Cerebellar nuclear complex (tissue), 1 donor: ENCODE measurements around the gene DKKL1.

Source experiments
- DNase-seq, 2 experiments: peaks; one replicate each; lab custom pipeline; 2025; lab: John Stamatoyannopoulos, UW

DKKL1 gene

DNA sequence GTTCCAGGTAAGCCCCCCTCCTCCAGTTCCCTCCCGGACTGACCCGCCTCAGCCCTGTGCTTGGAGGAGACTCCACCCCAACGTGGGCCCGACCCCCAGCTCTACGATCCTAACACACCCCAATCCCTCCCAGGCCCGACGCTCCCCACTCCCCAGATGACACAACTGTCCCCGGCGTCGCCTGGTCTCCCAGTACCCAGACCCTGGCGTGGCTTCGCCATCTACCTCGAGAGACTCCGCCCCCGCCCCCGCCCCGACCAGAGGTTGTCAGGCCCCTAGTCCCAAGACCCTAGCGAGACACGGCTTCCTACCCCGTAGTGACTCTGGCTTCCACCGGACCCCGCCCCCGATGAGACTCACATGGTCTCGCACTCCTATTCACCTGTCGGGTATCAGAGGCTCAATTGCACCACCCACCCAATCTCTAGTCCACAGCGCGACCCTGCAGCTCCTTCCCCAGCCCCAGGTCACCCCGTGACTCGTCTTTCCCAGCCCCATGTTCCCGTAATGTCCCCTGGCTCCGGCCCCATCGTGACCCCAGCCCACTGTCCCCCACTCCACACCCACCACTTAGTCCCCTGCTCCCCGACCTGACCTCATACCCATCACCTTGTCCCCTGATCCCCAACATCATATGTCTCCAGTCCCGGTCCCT lies 25.5 kb upstream of the DKKL1 start:
- DNase-seq: no peak

DNA sequence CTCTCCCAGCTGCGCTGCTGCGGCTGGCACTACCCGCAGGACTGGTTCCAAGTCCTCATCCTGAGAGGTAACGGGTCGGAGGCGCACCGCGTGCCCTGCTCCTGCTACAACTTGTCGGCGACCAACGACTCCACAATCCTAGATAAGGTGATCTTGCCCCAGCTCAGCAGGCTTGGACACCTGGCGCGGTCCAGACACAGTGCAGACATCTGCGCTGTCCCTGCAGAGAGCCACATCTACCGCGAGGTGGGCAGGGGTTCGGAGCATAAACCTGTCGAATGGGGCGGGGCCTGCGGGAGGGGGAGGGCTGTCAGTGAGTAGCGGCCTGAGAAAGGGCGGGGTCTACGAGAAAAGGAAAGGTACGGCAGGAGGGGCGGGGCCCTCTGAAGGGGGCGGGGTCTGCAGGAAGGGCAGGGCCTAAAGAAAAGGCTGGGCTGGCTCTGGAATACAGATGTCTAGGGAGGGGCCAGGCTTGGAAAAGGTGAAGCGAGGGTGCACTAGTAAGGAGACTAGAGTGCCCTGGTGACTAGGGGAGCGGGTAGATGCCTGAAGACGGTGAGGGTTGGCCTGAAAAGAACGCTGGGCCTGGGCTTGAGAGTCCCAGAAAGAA lies 24.9 kb upstream of the DKKL1 start:
- DNase-seq: no peak

DNA sequence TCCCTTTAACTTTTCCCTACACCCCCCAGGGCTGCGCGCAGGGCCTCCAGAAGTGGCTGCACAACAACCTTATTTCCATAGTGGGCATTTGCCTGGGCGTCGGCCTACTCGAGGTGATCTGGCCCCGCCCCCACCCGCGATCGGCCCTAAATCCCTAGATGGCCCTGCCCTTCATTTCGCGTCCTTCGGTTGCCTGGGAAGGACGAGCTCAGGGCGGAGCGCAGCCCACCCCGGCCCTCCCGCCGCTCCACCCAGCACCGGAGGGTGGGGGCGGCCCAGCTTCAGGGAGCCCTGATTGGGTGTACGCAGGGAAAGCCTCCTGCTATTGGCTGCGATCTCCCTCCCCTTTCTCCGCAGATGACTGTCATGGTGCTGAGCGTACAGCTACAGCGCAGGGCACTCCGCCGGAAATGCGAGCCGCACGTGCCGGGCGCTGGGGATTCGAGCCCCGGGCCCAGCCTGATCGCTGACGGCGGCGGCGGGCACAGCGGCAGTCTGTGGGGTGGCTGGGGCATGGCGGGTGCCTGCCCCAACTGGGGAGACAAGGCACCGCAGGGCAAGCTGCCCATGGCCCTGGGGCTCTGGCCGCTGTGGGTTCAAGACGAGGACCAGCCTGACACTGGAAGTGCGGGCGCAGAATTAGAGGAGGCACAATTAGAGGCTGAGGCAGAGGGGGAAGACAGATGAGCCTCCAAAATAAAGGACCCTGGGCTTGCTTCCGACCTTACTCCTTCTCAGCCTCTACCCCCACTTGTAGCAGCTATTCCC lies 24.2 kb upstream of the DKKL1 start:
- no peak for DNase-seq

DNA sequence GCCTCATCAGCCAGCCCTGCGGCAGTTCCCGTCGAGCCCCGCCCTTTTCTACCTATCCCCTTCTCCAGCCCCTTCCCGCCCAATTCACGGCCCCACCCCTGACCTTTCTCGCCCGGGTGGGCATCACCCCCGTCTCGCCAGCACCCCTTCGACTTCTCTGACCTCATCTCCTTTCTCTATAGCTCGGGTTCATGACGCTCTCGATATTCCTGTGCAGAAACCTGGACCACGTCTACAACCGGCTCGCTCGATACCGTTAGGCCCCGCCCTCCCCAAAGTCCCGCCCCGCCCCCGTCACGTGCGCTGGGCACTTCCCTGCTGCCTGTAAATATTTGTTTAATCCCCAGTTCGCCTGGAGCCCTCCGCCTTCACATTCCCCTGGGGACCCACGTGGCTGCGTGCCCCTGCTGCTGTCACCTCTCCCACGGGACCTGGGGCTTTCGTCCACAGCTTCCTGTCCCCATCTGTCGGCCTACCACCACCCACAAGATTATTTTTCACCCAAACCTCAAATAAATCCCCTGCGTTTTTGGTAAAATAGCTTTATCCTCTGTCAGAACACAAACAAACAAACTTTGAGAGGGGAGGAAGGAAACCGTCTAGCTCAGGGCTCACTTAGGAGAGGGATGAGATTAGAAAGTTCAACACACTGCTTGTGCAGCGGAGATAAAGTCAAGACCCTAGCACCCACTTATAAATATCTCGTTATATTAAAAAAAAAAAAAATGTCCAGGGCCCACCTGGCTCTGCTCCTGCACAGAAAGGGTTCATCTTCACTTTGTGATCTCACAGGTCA lies 23.4 kb upstream of the DKKL1 start:
- no peak for DNase-seq

DNA sequence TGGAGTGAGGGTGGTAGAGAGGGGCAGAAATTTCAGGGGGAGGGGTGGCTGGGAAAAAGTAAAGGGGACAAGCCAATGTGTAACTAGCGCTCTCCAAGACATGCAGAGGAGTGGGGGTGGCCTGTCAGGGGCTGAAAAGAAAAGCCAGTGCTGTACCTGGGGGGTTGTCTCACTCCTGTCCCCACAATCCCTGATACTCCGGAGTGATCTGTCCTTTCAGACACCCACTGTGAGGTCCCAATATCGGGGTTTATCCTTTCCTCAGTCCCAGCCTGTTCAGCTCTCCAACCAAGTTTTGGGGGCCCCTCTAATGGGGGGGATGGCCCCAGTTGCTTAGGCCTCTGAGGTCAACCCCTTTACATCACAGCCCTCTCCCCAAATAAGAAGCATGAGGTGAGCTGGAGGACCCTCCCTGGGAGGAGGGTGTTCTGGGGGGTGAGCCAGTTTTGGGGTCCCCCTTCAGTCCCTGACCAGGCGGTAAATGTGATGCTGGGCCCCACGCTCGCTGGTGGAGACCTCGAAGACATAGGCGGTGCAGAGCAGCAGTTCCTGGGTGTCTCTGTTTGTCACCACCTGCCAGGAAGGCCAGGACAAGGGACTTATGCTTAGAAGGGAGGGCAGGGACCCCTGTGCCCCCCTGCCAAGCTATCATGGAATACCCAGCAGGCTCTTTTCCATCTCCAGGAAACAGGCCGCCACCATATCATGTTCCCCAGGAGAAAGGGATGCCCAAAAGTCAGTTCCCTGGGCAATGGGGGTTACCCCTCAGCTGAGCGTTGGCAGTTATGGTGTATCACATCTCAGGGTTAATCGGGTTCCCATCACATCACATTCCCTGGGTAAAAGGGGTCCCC lies 22.6 kb upstream of the DKKL1 start:
- DNase-seq: no peak

DNA sequence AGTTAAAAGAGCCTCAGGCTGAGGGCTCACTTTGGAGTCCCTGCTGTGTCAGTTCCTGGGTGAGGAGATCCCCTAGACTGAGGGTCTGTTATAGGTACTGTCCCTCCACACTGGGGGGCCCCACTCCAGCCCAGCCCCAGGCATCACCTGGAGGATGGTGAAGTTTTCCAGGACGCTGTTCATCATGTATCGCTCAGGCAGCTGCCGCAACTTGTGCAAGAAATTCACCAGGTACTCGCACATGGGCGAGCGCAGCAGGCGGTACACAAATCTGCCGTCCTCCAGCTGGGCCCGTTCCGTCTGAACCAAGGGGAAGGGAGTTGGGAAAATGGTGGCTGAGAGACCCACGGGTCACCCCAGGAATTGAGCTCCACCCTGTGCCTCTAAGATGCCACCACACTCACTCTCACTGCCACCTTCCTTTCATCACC lies 21.4 kb upstream of the DKKL1 start:
- DNase-seq: no peak

DNA sequence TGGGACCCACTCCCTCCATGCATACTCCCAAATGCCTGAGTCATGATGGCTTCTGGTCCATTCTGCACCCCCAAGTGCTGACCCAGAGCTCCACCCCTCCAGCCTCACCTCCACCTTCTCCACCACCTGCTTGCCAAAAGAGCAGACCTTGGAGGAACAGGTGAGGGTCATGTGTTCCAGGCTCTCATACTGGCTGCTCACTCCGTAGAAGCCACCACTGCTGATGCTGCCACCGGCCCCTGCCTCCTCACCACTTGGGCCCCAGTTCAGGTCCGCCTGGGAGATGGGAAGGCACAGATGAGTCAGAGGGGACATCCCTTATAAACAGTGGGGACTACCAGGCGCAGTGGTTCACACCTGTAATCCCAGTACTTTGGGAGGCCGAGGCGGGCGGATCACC lies 20.6 kb upstream of the DKKL1 start:
- no peak for DNase-seq

DNA sequence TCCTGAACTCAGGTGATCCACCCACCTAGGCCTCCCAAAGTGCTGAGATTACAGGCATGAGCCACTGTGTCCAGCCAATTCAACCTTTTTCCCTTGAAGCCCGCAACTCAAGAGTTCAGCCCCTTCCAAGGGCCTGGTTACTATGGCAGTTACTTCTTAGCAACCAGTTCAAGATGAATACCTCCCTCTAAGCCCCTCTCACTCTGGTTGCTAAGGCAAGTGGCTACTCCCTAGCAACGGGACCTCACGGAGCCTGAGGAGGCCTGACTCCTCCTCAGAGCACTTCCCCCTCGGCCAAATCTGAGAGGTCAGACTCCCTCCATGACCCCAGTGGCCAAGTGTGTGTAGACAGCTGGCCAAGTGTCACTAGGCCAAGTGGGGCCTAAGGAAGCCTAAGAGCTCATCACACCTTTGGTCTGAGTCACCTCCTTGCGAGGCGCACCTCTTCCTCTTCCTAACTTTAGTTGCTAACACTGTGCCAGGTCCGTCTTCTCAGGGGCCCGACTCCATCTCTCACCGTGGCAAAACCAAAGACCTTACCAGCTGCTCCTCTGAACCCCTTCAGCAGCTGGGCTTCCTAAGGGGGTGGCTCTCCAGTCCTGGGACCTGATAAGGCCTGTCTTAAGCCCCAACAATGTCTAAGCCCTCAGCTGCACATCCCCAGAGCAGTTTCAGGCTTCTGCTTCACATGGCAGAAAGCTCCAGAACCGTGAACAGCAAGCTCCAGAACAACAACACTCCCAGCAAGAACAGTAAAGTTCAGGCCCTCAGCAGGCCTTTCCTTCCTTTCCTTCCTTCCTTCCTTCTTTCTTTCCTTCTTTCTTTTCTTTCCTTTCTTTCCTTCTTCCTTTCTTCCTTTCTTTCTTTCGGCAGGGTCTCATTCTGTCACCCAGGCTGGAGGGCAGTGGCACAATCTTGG lies 18.9 kb upstream of the DKKL1 start:
- DNase-seq: no peak

DNA sequence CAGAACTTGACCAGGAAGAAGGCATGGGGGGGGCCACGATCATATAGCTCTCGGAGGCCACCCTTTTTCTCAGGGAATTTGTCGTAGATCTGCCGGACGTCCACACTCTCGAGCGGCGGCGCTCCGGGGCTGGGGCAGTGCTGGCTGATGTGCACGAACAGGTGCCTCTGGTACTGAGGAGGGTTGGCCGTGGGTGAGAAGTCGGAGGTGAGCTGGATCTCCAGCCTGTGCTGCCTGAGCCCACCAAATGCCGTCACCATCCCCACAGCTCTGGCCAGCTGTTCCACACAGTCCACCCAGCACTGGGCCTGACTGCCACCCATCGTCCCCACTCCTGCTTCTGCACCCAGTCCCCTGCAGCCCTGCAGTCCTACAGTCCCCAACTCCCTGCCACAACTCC lies 16.5 kb upstream of the DKKL1 start:
- DNase-seq: no peak

DNA sequence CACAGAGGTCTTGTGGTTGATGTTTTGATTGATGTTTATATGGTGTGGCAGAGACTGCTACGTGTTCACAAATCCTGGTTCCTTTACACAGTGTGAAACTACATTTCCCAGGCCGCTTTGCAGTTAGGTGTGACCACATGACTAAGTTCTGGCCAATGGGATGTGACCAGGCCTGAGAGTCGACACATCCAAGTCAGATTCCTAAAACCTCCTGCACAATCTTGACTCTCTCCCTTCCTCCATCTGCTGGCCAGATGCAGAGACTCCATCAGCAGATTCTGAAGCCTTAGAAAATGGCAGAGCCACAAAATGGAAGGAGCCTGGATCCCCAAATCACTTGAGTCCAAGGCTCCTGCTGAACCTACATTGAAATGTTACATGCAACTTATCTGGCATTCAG lies 15.8 kb upstream of the DKKL1 start:
- DNase-seq: no peak

DNA sequence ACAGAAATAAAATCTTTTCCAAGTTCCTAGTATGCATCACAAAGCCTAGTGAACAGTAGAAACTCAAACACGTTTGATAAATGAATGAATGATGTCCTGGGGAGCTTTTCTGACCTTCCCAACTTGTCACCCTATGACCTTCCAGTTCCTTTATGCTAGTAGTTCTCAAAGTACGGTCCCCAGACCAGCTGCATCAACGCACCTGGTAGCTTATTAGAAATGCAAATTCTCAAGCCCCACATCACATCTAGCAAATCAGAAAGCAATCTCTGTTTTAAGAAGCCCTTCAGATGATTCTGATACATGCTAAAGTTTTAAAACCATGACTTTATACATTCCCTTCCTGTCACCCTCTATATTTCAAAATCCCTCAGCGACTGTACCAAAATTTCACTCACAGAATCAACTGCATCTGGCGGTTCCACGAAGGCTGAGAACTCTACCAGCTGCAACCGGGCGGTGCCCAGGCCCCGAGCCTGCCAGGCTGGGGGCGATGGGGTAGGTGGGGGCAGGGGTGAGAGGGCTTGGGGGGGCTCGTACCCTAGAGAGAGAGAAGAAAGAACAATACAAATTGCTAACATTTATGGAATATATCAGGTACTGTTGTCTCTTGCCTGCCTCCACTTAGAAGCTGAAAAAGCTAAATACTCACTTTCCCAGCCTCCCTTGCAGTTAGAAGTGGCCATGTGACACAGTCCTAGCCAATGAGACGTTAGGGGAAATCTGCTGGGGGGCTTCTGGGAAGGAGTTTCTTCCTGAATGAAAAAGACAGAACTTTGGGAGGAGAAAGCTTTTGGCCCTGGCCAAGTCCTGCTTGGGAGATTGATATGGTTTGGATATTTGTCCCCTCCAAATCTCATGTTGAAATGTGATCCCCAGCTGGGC lies 15.1 kb upstream of the DKKL1 start:
- DNase-seq: no peak

DNA sequence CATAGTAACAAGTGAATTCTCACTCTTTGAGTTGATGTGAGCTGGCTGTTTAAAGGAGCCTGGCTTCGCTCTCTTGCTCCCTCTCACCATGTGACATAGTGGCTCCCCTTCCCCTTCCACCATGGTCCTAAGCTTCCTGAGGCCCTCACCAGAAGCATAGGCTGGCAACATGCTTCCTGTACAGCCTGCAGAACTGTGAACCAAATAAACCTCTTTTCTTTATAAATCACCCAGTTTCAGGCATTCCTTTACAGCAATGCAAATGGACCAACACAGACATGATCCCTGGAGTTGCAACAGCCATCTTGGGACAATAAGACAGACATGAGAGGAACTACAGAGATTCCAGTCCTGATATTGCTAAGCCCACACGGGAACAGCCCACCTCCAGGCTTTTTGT lies 14.1 kb upstream of the DKKL1 start:
- no peak for DNase-seq

DNA sequence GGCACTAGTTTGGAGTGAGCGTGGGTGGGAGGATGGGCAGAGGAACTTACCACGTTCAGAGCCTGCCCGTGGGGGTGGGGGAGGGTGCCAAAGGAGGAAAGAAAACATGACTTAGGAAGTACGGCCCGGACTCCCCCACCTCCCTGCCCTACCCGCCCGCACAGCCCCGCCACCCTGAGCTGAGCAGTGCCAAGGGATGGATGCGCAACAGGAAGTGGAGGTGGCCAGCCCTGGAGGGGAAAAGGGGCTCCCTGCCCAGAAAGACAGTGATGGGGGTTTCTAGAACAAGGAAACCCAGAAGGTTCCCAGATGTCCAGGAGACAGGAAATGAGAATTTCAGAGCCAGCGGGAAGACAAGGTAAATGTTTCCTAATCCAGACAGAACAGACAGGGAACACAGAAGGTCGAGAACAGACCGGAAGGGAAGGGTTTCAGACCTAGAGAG lies 7.7 kb upstream of the DKKL1 start:
- DNase-seq: no peak

DNA sequence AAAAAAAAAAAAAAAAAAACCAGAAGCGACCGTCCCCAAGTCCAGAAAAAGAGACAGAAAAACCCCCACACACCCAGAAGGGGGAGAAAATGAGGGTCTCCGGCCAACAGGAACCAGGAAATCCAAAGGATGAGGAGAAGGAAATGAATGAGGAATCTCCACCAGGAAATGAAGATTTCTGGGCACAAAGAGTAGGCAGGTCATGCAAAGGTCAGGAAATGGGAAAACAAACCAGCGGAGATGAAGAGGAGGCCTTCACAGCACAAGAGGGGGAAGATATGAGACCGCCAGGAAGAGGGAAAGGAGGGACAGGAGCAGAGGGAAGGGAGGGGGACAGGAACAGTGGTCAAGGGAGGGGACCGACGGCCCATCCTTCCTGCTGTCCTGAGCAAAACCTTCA lies 7.3 kb upstream of the DKKL1 start:
- no peak for DNase-seq

DNA sequence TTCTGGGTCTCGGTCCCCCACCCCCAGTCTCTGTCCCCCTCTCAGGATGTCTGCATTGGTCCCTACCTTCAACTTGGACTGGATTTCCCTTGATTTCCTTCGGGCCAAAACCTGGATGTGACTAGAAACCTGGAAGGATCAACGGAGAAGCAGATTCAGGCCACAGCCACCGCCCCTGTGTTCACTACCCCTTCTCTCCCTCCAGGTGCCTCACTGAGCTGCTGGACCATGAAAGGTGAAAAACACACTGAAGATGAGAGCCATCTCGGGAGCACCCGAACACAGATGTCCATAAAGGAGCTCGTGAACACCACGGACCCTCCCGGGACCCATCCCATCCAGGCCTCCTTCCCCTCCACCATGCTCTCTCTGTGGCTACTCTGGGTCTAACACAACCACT lies 6.5 kb upstream of the DKKL1 start:
- DNase-seq: no peak

DNA sequence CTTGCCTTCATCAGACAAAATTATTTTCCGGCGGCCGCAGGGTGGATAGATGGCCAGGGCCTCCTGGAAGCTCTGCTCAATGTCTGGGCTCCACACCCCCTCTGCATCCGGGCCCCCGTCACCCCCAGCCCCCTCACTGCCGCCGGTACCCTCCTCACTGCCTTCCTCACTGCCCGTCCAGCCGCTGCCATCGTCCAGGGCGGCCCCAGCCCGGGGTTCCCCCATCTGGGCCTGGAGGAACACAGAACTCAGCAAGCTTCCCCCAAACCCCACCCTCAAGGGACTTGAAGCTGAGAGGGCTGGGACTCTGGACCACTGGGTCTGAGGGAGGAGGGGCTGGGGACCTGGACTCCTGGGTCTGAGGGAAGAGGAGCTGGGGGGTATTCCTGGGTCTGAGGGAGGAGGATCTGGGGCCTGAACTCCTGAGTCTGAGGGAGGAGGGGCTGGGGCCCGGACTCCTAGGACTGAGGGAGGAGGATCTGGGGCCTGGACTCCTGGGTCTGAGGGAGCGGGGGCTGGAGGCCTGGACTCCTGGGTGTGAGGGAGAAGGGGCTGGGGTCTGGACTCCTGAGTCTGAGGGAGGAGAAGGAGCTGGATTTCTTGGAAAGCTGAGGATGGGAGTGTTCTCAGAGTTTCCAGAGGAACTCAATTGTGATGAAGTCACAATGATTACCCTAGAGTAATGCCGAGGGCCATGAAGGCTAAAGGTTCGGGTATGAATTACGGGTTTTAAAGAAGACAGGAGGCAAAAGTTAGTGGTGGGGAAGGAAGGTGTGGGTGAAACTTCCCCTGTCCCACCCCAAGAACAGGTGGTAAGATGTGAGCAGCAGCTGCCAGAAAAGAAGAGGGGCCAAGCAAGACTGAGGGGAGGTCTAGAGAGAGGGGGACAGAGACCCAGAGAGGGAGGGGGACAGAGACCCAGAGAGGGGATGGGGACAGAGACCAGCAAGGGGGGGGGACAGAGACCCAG lies 3.5 kb upstream of the DKKL1 start:
- no peak for DNase-seq

DNA sequence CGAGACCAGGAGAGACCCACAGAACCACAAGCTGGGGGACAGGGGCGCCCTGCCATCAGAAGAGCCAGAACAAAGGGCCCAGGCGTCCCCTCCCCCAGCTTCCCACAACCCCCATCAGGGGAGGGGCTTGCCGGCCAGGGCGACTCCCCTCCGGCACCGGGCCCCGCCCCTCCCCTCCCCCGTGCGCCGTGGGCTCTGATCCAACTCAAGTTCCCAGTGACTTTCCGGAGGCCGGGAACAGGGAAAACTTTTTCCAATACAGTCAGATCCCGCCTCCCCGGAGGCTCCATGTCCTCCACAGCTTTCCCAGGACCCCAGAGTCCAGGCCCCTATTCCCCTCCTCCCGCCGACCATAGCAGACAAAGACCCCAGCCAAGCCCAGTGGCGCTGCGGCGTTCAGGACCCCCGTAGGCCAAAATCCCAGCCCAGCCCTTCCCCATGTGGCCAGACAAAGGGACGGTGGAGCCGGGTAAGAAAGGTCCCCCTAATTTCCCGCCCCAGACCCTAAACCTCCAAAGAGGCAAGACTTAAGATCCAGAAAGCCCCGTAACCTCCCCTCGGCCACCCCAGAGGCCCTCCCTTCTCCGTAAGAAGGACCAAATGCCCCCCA lies 2.1 kb upstream of the DKKL1 start:
- DNase-seq: no peak
